Endothelial cell of umbilical vein (primary cell): ENCODE results near the gene LFNG.

Experiments
- CTCF ChIP-seq, 2 donors: IDR thresholded peaks; 1 replicate in 1 of 2; 2 replicates in 1 of 2; pipeline ENCODE4 v1.5.1; 2011; ENCODE audit warnings: low read length in 2 of 2, mild to moderate bottlenecking in 2 of 2, moderate library complexity in 2 of 2, control low read depth in 1 of 2, inconsistent platforms in 1 of 2, low read depth in 1 of 2; ENCODE audit not compliant: insufficient read depth in 1 of 2; ENCODE audit errors: extremely low read depth in 1 of 2
- EZH2 ChIP-seq: IDR thresholded peaks from 2 replicates; pipeline ENCODE4 v1.6.1; 2012; ENCODE audit warnings: borderline replicate concordance, low read depth, mild to moderate bottlenecking, moderate library complexity, low read length, inconsistent platforms; ENCODE audit not compliant: severe bottlenecking
- FOS ChIP-seq: IDR thresholded peaks from 2 replicates; pipeline ENCODE4 v1.6.1; 2011; ENCODE audit warnings: mild to moderate bottlenecking, low read length, moderate library complexity, borderline replicate concordance; ENCODE audit not compliant: insufficient read depth
- POLR2A ChIP-seq: IDR thresholded peaks from 2 replicates; pipeline ENCODE4 v1.6.1; 2012; ENCODE audit warnings: low read depth, mild to moderate bottlenecking, control low read depth, low read length
- POLR2AphosphoS5 ChIP-seq: IDR thresholded peaks from 2 replicates; pipeline ENCODE4 v1.6.1; 2012; ENCODE audit warnings: low read depth, mild to moderate bottlenecking, control low read depth, low read length, moderate library complexity; ENCODE audit not compliant: insufficient read depth
- TF ChIP-seq, protein P1 (sequence below): IDR thresholded peaks from 2 replicates; pipeline ENCODE4 v1.6.1; 2011; ENCODE audit not compliant: insufficient read depth, insufficient read length

- TF ChIP-seq POLR2A: no peak
- no peak for TF ChIP-seq CTCF (IDR thresholded peaks at IDR 0.05; ENCODE audit: extremely low read depth in 1 of 2, insufficient read depth in 1 of 2, low read depth in 1 of 2, low read length in 2 of 2)
- TF ChIP-seq EZH2: no peak
- TF ChIP-seq POLR2AphosphoS5: no peak
- TF ChIP-seq, protein P1, sequence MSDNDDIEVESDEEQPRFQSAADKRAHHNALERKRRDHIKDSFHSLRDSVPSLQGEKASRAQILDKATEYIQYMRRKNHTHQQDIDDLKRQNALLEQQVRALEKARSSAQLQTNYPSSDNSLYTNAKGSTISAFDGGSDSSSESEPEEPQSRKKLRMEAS: no peak
- TF ChIP-seq FOS: no peak
Observed at GRCh38 chr7:2540133-2540532, 20.6 kb downstream of the LFNG start.
